GM12875 (cell line): ENCODE data around the gene RPS5.
"Not testable (repeated sequence)": the region's sequence is repeated elsewhere in the genome, so short reads cannot be mapped to it uniquely, and the experiment has no call there.

ENCODE experiments used
- H3K4me3 ChIP-seq: one replicate; pipeline ENCODE4 v1.5.1; 2011; ENCODE audit warnings: low read depth, low read length, control low read depth
- TF ChIP-seq, protein P1 (sequence below): IDR thresholded peaks from 2 replicates; pipeline ENCODE4 v1.5.1; 2011; ENCODE audit warnings: low read depth, mild to moderate bottlenecking, control low read depth, inconsistent platforms, low read length, moderate library complexity, borderline replicate concordance; ENCODE audit not compliant: insufficient read depth

The RPS5 gene

DNA sequence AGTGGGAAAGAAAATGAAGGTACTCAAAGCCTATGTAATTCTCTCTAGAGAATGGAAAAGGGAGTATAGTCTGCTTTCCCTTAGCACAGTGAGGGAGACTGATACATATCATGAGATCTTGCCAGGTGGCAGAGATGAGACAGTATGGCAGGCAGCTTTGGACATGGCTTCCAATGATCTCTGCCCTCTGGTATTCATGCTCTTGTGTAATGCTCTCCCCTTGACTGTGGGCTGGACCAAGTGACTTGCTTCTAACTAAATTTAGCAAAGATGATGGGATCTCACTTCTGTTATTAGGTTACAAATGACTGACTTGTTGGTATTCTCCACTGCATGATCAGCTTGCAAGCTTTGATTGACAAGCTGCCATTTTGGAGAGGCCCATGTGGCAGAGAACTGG, 42.7 kb downstream of the RPS5 start:
- TF ChIP-seq, protein P1, sequence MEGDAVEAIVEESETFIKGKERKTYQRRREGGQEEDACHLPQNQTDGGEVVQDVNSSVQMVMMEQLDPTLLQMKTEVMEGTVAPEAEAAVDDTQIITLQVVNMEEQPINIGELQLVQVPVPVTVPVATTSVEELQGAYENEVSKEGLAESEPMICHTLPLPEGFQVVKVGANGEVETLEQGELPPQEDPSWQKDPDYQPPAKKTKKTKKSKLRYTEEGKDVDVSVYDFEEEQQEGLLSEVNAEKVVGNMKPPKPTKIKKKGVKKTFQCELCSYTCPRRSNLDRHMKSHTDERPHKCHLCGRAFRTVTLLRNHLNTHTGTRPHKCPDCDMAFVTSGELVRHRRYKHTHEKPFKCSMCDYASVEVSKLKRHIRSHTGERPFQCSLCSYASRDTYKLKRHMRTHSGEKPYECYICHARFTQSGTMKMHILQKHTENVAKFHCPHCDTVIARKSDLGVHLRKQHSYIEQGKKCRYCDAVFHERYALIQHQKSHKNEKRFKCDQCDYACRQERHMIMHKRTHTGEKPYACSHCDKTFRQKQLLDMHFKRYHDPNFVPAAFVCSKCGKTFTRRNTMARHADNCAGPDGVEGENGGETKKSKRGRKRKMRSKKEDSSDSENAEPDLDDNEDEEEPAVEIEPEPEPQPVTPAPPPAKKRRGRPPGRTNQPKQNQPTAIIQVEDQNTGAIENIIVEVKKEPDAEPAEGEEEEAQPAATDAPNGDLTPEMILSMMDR = no peak
- H3K4me3 ChIP-seq = no peak overlapping the region

DNA sequence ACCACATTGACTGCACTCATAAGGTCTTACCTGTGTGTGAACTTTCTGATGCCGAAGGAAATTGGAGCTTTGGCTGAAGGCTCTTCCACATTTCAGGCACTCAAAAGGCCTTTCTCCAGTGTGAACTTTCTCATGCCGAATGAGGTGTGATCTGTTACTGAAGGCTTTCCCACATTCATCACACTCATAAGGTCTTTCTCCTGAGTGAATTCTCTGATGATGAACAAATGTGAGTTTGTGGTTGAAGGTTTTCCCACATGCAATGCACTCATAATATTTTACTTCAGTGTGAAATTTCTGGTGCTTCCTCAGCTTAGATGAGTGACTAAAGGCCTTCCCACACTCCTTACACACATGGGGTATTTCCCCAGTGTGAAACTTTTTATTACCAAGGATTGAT, 47.1 kb downstream of the RPS5 start:
- TF ChIP-seq, protein P1 = no peak
- no peak overlapping the region for H3K4me3 ChIP-seq

DNA sequence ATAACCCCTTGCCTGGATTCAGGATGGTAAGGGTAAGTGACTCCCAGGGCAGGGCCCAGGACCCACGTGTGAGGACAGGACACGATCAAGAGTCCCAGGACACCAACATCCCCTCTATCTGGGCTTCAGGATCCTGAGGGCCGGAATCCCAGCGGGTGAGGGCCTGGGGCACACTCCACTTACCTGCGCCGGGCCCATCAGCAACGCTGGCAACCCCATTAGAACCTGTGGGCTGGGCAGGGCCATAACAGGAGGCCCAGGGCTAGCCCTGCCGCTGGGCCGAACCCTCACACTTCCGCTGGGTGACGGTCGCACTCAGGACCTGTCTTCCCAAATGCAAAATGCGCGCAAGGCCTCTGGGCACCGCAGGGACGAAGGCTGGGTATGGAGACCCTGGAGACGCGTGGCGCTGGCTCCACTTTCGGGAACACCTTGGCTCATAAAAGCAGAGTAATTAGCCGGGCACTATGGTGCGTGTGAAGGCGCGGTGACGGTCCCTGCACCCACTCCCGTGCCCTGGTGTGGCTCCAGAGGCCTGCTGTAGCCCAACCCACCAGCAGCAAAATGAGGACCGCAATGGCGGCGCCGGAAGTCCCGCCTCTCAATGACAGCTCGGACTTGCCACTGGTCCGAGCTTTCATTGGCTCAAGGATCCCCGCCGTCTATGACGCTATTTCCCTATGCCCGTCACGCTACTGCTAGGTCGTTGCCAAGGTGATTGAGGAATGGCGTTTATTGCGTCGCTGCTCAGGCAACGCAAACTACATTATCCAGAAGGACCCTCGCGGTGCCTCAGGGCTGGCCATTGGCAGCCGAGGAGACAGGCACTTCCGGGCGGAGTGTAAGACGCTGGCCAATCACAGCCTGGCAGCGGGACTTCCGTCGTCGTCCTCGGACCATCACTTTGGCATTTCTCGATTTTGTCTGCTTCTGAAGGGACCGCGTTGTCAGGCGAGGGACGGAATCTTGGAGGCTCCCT, 52.8 kb downstream of the RPS5 start, which contains the start of gene ZNF132:
TSS of gene ZNF132 (minus strand) at position 578 of the 979 bp plus-strand sequence. CDS start at position 246, 332 bp downstream.
- TF ChIP-seq, protein P1 = no peak
- peak within 1 kb of the TSS; percentile 90 for H3K4me3 ChIP-seq

DNA sequence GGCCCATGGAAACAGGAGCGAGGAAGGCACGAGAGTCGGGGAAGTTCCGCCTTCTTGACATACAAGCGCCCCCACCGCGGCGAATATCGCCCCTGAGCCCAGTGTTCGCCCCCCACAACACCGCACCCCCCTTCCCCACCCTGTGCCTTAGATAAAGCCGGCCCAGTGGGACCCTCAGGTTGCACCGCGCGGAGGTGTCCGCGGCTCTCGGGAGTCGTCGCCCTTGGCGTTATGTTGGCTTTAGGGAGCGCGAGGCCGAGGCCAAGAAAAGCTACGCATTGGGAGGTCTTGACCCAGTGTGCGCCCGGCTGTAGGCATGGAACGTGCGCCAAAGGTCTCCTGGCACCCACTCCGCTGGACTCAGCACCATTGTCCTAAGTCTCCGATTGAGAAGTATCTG, 53.5 kb downstream of the RPS5 start:
- TF ChIP-seq, protein P1 = no peak
- H3K4me3 ChIP-seq = peak overlapping the region; percentile 90

DNA sequence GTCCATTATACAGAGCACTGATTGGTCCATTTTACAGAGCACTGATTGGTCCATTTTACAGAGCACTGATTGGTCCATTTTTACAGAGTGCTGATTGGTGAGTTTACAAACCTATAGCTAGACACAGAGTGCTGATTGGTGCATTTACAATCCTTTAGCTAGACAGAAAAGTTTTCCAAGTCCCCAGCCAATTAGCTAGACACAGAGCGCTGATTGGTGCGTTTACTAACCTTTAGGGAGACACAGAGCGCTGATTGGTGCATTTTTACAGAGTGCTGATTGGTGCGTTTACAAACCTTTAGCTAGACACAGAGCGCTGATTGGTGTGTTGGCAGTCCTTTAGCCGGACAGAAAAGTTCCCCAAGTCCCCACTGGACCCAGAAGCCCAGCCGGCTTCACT, 55.9 kb downstream of the RPS5 start:
- H3K4me3 ChIP-seq = not testable (repeated sequence)
